NB4 (cell line): Measurements from ENCODE around the gene SHISA8.
A peak's percentile ranks its signal among the peaks of the same experiment; 100 is the strongest.
"Not testable (repeated sequence)": the region's sequence is repeated elsewhere in the genome, so short reads cannot be mapped to it uniquely, and the experiment has no call there.

Source experiments
- DNase-seq: peaks from one replicate; pipeline ENCODE4 v3.0.0; 2010; ENCODE audit warnings: low read depth
- H3K4me3 ChIP-seq: one replicate; pipeline ENCODE4 v1.5.1; 2011; ENCODE audit warnings: mild to moderate bottlenecking, low read depth, low read length, moderate library complexity
- CTCF ChIP-seq: IDR thresholded peaks from one replicate; pipeline ENCODE4 v1.5.1; 2012; ENCODE audit warnings: low read depth, low read length
- MAX ChIP-seq: IDR thresholded peaks from 2 replicates; pipeline ENCODE4 v1.6.1; 2011; ENCODE audit warnings: low read depth, low read length
- MYC ChIP-seq: IDR thresholded peaks from 2 replicates; pipeline ENCODE4 v1.6.1; 2011; ENCODE audit warnings: low read depth, low read length
- POLR2A ChIP-seq: IDR thresholded peaks from 2 replicates; pipeline ENCODE4 v1.6.1; 2011; ENCODE audit warnings: mild to moderate bottlenecking; ENCODE audit not compliant: insufficient read length; ENCODE audit errors: extremely low read depth

The SHISA8 gene

GRCh38 chr22:41873391-41873790, 41.5 kb downstream of the SHISA8 start:
- no peak overlapping the region for H3K4me3 ChIP-seq
- TF ChIP-seq CTCF (no peak), MYC (no peak), MAX (no peak), POLR2A (no peak)
- DNase-seq, result no peak

- H3K4me3 ChIP-seq, result no peak overlapping the region
- DNase-seq, result no peak
- no peak for TF ChIP-seq MYC
- no peak for TF ChIP-seq POLR2A
These were observed 44.1 kb downstream of the SHISA8 start for GRCh38 chr22:41870786-41871185.

GRCh38 chr22:41870081-41870480, 44.8 kb downstream of the SHISA8 start:
- not testable (repeated sequence) for DNase-seq, H3K4me3 ChIP-seq

GRCh38 chr22:41868556-41868955, 46.3 kb downstream of the SHISA8 start:
- DNase-seq, result no peak
- no peak for TF ChIP-seq MYC
- no peak for TF ChIP-seq POLR2A
- no peak for TF ChIP-seq CTCF
- no peak for TF ChIP-seq MAX
- no peak overlapping the region for H3K4me3 ChIP-seq

- H3K4me3 ChIP-seq, result no peak overlapping the region
- TF ChIP-seq MYC (no peak), POLR2A (no peak), MAX (no peak), CTCF (no peak)
- DNase-seq, result no peak
These were observed 51.4 kb downstream of the SHISA8 start for GRCh38 chr22:41863472-41863871.

- TF ChIP-seq CTCF (no peak), MYC (no peak), MAX (no peak), POLR2A (no peak)
- H3K4me3 ChIP-seq, result peak overlapping the region; percentile 6
- DNase-seq, result peak; percentile 23
These were observed 52.2 kb downstream of the SHISA8 start for GRCh38 chr22:41862530-41863266.

- H3K4me3 ChIP-seq, result no peak overlapping the region
- peak; percentile 44; the same call in 1 of the 2 replicates for TF ChIP-seq MYC
- no peak for TF ChIP-seq POLR2A
- TF ChIP-seq CTCF, result no peak
- TF ChIP-seq MAX, result no peak
- DNase-seq, result peak; percentile 90
These were observed 52.7 kb downstream of the SHISA8 start for GRCh38 chr22:41862160-41862529.
